IMR-90 (cell line): Measurements from ENCODE around the gene RAB19.

Experiments
- BHLHE40 ChIP-seq: fragments of 150-350 bp; IDR thresholded peaks from 2 replicates; pipeline ENCODE4 v1.6.1; 2016; ENCODE audit warnings: mild to moderate bottlenecking, low read depth, low read length
- CTCF ChIP-seq: conservative IDR thresholded peaks from 2 replicates; pipeline ENCODE4 v1.5.1; 2012; ENCODE audit warnings: mild to moderate bottlenecking, low read depth, low read length, improper control_type of control experiment
- RFX5 ChIP-seq: IDR thresholded peaks from 2 replicates; pipeline ENCODE4 v1.8.0; 2012; ENCODE audit warnings: low read depth, mild to moderate bottlenecking, low read length, moderate library complexity

- TF ChIP-seq CTCF (no peak), RFX5 (no peak), BHLHE40 (no peak)
These were observed 39.0 kb upstream of the RAB19 start for GRCh38 chr7:140364819-140365218.
